CMK (cell line): ENCODE data around the gene NDUFB7.
"Not testable (repeated sequence)": the region's sequence is repeated elsewhere in the genome, so short reads cannot be mapped to it uniquely, and the experiment has no call there.

Experiments
- DNase-seq: peaks from one replicate; pipeline ENCODE4 v3.0.0-alpha.2; 2010; ENCODE audit warnings: low read depth

Gene NDUFB7

GRCh38 chr19:14571695-14572490, at the start of gene NDUFB7:
TSS of gene NDUFB7 (minus strand) at chr19:14572066. CDS start at chr19:14572000, 66 bp downstream.
- peak; percentile 83 for DNase-seq

- DNase-seq, result no peak
These were observed 47.5 kb upstream of the NDUFB7 start for GRCh38 chr19:14619404-14619803.

- DNase-seq, result no peak
These were observed 44.5 kb upstream of the NDUFB7 start for GRCh38 chr19:14616407-14616806.

GRCh38 chr19:14615623-14616022, 43.8 kb upstream of the NDUFB7 start:
- DNase-seq, result no peak

- DNase-seq, result peak; percentile 27
These were observed 42.2 kb upstream of the NDUFB7 start for GRCh38 chr19:14614099-14614412.

GRCh38 chr19:14613399-14614098, 41.7 kb upstream of the NDUFB7 start:
- DNase-seq, result not testable (repeated sequence)

GRCh38 chr19:14612657-14613056, 40.8 kb upstream of the NDUFB7 start:
- DNase-seq, result no peak

- DNase-seq, result not testable (repeated sequence)
These were observed 40.4 kb upstream of the NDUFB7 start for GRCh38 chr19:14612242-14612641.

GRCh38 chr19:14611051-14611450, 39.2 kb upstream of the NDUFB7 start:
- DNase-seq, result no peak

- DNase-seq, result no peak
These were observed 34.8 kb upstream of the NDUFB7 start for GRCh38 chr19:14606627-14607026.

- DNase-seq, result no peak
These were observed 32.1 kb upstream of the NDUFB7 start for GRCh38 chr19:14603990-14604387.

- DNase-seq, result no peak
These were observed 27.8 kb upstream of the NDUFB7 start for GRCh38 chr19:14599548-14600147.

- DNase-seq, result no peak
These were observed 23.7 kb upstream of the NDUFB7 start for GRCh38 chr19:14595558-14595957.

- not testable (repeated sequence) for DNase-seq
These were observed 17.6 kb upstream of the NDUFB7 start for GRCh38 chr19:14589433-14589832.

GRCh38 chr19:14585187-14585586, 13.3 kb upstream of the NDUFB7 start:
- DNase-seq, result not testable (repeated sequence)

GRCh38 chr19:14584372-14584771, 12.5 kb upstream of the NDUFB7 start:
- DNase-seq, result not testable (repeated sequence)

GRCh38 chr19:14582894-14583340, 11.1 kb upstream of the NDUFB7 start, which contains the start of gene CLEC17A:
TSS of gene CLEC17A (plus strand) at chr19:14583084. CDS start at chr19:14583161, 77 bp downstream.
- DNase-seq, result no peak

GRCh38 chr19:14580623-14581237, 8.9 kb upstream of the NDUFB7 start:
- no peak for DNase-seq

- no peak for DNase-seq
These were observed 6.1 kb upstream of the NDUFB7 start for GRCh38 chr19:14577885-14578427.

- DNase-seq, result no peak
These were observed 5.4 kb upstream of the NDUFB7 start for GRCh38 chr19:14577264-14577663.

- no peak for DNase-seq
These were observed 4.5 kb upstream of the NDUFB7 start for GRCh38 chr19:14576363-14576762.

- DNase-seq, result no peak
These were observed 3.6 kb upstream of the NDUFB7 start for GRCh38 chr19:14575428-14575980.
